HG02870 (cell line): ENCODE data around the gene SFPQ.
A peak's percentile ranks its signal among the peaks of the same experiment; 100 is the strongest.
"Not testable (repeated sequence)": the region's sequence is repeated elsewhere in the genome, so short reads cannot be mapped to it uniquely, and the experiment has no call there.

Experiments used
- ATAC-seq: cut with Tn5 transposase; IDR thresholded peaks from one replicate; pipeline ENCODE4 v1.9.1; 2021; ENCODE audit warnings: mild to moderate bottlenecking, moderate library complexity; ENCODE audit not compliant: unreplicated experiment

The SFPQ gene

GRCh38 chr1:35192853-35193664 lies at the start of gene SFPQ:
Gene SFPQ (minus strand): TSS chr1:35193145. CDS start chr1:35193049, 96 bp downstream.
- ATAC-seq, result peak; percentile 94

DNA sequence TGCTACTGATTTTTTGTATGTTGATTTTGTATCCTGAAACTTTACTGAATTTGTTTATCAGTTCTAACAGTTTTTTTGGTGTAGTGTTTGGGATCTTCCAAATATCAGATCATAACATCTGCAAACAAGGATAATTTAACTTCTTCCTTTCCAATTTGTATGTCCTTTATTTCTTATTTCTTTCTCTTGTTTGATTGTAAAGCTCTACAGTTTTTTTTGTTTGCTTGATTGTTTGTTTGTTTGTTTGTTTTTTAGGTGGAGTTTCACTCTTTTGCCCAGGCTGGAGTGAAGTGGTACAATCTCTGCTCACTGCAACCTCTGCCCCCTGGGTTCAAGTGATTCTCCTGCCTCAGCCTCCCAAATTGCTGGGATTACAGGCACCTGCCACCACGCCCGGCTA lies 43.8 kb upstream of the SFPQ start:
- not testable (repeated sequence) for ATAC-seq

- no peak for ATAC-seq
Measured at GRCh38 chr1:35231287-35231686, 38.3 kb upstream of the SFPQ start.

- ATAC-seq, result no peak
Measured at GRCh38 chr1:35229587-35230360, 36.8 kb upstream of the SFPQ start.

- ATAC-seq, result no peak
Measured at GRCh38 chr1:35226546-35226945, 33.6 kb upstream of the SFPQ start.

DNA sequence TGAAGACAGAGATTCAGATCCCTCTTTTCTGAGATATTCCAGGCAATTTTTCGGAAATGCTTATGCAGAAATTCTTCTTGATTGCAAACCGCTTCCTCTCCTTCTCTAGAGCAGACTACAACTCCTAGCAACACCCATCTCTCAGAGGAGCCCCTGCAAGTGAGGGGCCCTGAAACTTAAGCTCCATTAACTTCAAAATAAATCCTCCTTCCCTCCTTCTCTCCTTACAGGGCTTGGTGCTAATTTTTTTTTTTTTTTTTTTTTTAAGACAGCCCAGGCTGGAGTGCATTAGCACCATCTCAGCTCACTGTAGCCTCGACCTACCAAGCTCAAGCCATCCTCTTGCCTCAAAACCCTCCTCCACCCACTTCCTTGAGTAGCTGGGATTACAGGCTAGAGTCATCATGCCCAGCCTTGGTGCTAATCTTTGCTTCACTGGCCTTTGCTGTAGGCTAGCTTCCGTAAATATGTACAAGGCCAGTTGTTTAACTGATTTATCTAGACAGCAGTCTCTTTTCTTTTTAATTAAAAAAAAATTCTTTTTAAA lies 30.2 kb upstream of the SFPQ start:
- no peak for ATAC-seq

GRCh38 chr1:35222322-35223083 lies 29.6 kb upstream of the SFPQ start:
- no peak for ATAC-seq

- ATAC-seq, result no peak
Measured at GRCh38 chr1:35220976-35221375, 28.0 kb upstream of the SFPQ start.

DNA sequence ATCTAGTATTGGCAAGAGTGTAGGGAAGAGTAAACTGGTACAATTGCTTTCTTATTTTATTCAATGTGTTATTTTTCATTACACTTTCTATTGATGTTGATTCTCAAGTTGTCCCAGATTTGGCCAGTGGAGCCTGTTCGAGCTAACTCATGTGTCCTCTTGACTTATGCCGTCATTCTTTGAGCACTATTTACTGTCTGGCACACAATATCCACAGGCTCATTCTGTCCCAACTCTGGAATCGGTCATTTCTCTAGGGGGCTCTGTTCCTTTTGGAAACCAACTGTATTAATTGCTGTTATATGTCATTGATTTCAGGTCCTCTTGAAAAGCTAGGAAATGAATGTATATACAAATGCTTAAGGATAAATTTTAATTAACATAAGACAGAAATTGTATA lies 22.4 kb upstream of the SFPQ start:
- ATAC-seq, result no peak

- ATAC-seq, result no peak
Measured at GRCh38 chr1:35211120-35211414, 18.1 kb upstream of the SFPQ start.

DNA sequence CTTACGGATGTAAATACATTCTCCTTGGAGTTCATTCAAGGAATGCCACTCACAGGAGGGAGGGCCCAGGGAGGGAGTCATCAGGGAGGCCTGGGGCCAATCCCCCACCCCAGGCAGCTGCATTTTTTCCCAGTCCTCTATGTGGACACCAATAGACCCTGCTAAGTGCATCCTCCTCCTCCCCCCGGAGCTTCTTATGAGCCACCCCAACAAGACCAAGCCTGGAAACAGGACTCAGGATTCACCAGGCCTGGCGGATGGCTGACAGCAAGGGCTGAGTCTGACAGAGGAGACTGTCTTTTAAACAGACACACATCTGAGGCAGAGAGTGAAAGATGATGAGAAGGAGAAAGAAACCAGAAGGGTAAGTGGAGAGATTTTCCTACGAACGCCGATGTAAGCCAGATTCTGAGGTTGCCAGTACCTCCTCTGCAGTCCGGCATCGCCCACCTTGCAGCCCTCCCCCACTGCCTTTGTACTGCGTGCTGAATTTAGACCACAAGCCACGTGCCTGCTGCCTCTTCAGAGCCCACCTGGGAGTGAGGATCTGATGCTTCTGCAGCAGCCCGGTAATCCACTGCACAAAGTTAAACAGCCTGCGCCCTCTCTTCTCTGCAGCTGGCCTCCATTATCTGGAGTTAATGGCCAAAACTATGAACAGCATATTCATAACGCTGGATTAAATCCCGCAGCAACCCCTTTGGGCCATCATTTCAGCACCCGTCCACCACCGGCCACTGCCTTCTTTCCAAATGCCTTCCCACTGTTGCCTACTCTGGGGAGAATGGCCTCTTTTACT lies 17.6 kb upstream of the SFPQ start:
- ATAC-seq, result no peak

DNA sequence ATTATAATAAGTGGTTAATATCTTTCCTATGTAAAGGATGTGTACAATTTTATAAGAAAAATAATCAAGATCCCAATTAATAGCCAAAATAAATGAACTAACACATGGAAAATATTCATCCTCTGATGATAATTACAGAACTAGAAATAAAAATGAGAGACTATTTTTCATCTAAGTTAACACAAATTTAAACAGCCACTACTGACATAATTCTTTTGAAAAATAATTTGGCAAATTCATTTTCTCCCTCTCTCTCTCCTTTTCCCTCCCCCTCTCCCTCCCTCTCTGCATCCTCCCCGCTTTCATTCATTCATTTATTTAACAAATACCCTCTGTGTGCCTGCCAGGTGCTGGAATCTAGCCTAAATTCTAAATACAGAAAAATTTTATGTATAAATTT lies 10.3 kb upstream of the SFPQ start:
- ATAC-seq, result no peak

GRCh38 chr1:35202048-35202719 lies 9.2 kb upstream of the SFPQ start:
- no peak for ATAC-seq

DNA sequence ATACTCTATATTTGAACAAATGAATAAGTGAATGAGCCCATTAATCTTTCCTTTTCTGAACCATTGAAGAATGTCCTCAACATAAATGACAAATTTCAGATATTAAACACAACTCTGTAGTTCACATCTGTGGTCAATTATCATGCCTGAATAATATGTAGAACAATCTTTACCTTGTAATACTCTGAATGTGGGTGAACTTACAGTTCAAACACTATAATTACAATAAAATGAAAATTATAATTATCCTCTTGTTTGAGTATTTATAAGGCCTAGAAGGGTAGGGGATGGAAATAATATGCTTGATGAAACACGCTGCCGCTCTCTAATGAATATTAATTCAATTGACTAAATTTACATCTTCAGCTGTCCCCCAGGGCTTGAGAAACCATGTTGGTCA lies 8.7 kb upstream of the SFPQ start:
- ATAC-seq, result no peak

DNA sequence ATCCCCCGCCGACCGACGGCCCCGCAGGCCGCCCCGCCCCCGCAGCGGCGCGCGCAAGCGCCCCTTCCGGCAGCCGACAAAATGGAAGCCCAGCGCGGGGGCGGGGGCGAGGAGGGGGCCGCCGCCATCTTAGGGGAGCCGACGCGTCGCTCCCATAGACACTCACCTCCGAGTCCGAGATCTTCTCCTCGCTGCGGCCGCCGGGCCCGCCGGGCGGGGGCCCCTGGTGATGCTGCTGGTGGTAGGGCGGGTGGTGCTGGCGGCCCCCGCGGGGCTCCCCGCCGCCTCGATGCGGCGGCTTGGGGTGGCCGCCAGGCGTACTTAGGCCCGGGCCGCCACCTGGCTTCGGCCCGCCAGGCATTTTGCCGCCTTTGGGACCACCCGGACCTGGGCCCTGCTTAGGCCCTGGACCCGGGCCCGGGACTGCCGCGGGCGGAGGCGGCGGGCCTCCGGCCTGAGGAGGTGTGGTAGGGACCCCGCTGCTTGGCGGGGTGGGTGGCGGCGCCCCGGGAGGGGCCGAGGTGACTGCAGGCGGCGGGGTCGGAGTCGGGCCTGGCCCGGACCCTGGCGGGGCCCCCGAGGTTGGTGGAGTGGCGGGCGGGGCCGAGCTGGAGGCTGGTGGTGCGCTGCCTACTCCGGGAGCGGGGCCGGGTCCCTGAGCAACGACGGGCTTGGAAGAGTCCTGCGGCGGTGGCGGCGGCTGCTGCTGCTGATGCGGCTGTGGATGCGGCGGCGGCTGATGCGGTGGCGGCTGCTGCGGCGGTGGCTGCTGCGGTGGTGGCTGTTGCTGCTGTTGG lies 691 bp downstream of the SFPQ start:
- peak; percentile 0 for ATAC-seq

GRCh38 chr1:35191429-35192055 lies 1.4 kb downstream of the SFPQ start:
- no peak for ATAC-seq

- ATAC-seq, result no peak
Measured at GRCh38 chr1:35190784-35191183, 2.2 kb downstream of the SFPQ start.

- ATAC-seq, result no peak
Measured at GRCh38 chr1:35188578-35189392, 4.2 kb downstream of the SFPQ start.
